Fibroblast of lung (primary cell): Measurements from ENCODE around the gene CRAMP1. TPM values are rescaled to one million over a fixed set of nuclear protein-coding genes. Genes with fewer than 3 reads are reported as not detected.

Experiments used
- DNase-seq, 2 donors: peaks; one replicate each; pipeline versions ENCODE4 v3.0.0 to v3.0.0-alpha.2; 2010; ENCODE audit warnings: low read depth in 2 of 2
- H2AFZ ChIP-seq: 2 replicates; pipeline ENCODE4 v1.5.1; 2012; ENCODE audit warnings: low read length, control low read depth, inconsistent platforms
- H3K27ac ChIP-seq: 2 replicates; pipeline ENCODE4 v1.5.1; 2011; ENCODE audit warnings: low read length, control low read depth; ENCODE audit not compliant: insufficient read depth
- H3K27me3 ChIP-seq: 2 replicates; pipeline ENCODE4 v1.5.1; 2011; ENCODE audit warnings: mild to moderate bottlenecking, low read length; ENCODE audit not compliant: control insufficient read depth, insufficient read depth
- H3K36me3 ChIP-seq: 2 replicates; pipeline ENCODE4 v1.5.1; 2011; ENCODE audit warnings: low read length; ENCODE audit not compliant: control insufficient read depth, insufficient read depth
- H3K4me1 ChIP-seq: 2 replicates; pipeline ENCODE4 v1.5.1; 2011; ENCODE audit warnings: low read length; ENCODE audit not compliant: control insufficient read depth, insufficient read depth; ENCODE audit errors: extremely low read depth
- H3K4me2 ChIP-seq: 2 replicates; pipeline ENCODE4 v1.5.1; 2011; ENCODE audit warnings: low read length, control low read depth; ENCODE audit not compliant: insufficient read depth; ENCODE audit errors: extremely low read depth
- H3K4me3 ChIP-seq, 4 experiments: fragments of 200-600 bp in 1 of 4; sonication (generic) in 1 of 4; replicated peaks in 1 of 4; 2 replicates each; pipeline ENCODE4 v1.5.1; 2011 to 2016; ENCODE audit warnings: low read length in 4 of 4, low read depth in 3 of 4, mild to moderate bottlenecking in 3 of 4, control low read depth in 2 of 4, inconsistent platforms in 1 of 4, mixed read lengths in 1 of 4; ENCODE audit not compliant: insufficient read depth in 1 of 4; ENCODE audit errors: control extremely low read depth in 1 of 4
- H3K79me2 ChIP-seq: 2 replicates; pipeline ENCODE4 v1.5.1; 2012; ENCODE audit warnings: mild to moderate bottlenecking, low read length, inconsistent platforms; ENCODE audit not compliant: control insufficient read depth, insufficient read depth
- H3K9ac ChIP-seq: 2 replicates; pipeline ENCODE4 v1.5.1; 2011; ENCODE audit warnings: mild to moderate bottlenecking, low read length, control low read depth; ENCODE audit not compliant: insufficient read depth
- H3K9me3 ChIP-seq: 2 replicates; pipeline ENCODE4 v1.5.1; 2012; ENCODE audit warnings: low read depth, low read length; ENCODE audit not compliant: control insufficient read depth, insufficient read depth
- H4K20me1 ChIP-seq: 2 replicates; pipeline ENCODE4 v1.5.1; 2011; ENCODE audit warnings: low read length; ENCODE audit not compliant: control insufficient read depth, insufficient read depth; ENCODE audit errors: extremely low read depth
- CTCF ChIP-seq, 2 donors: IDR thresholded peaks in 1 of 2; conservative IDR thresholded peaks in 1 of 2; 1 replicate in 1 of 2; 2 replicates in 1 of 2; pipeline ENCODE4 v1.5.1; 2011 to 2012; ENCODE audit warnings: low read length in 2 of 2, control low read depth in 1 of 2, inconsistent platforms in 1 of 2, low read depth in 1 of 2, mild to moderate bottlenecking in 1 of 2
- EZH2 ChIP-seq: IDR thresholded peaks from 2 replicates; pipeline ENCODE4 v1.5.1; 2012; ENCODE audit warnings: low read length, control low read depth, mild to moderate bottlenecking; ENCODE audit errors: missing control alignments
- polyA plus RNA-seq, 2 donors: library from polyadenylated mRNA; depleted of rRNA in 1 of 2; stranded (reverse) in 1 of 2; unstranded in 1 of 2; fragments of >200 nt; gene quantifications; 2 replicates each; pipeline ENCODE4 v1.2.1, GENCODE V29; 2011 to 2012; ENCODE audit warnings: missing spikeins in 1 of 2
- total RNA-seq: library from RNA; depleted of rRNA; stranded (reverse); fragments of >200 nt; gene quantifications from 2 replicates; pipeline ENCODE4 v1.2.1, GENCODE V29; 2014

Gene CRAMP1
- total and polyA plus RNA-seq, 2 donors (not counting 1 experiment from before 2014, with no cell fraction given), result 6.2 to 7.8 TPM

- no peak for TF ChIP-seq CTCF (conservative IDR thresholded peaks at IDR 0.05 in 1 of 2, IDR thresholded peaks at IDR 0.05 in 1 of 2; ENCODE audit: low read depth in 1 of 2, low read length in 2 of 2)
- TF ChIP-seq EZH2, result no peak
- Histone ChIP-seq H3K9ac (no peak overlapping the region), H3K9me3 (no peaks in the 10 kb centered on the region), H3K27ac (no peak overlapping the region), H3K4me3 (no peak overlapping the region), H2AFZ (no peak overlapping the region), H3K79me2 (peaks cover 9% of the 10 kb centered on the region), H3K36me3 (peaks cover 28% of the 10 kb centered on the region), H3K27me3 (no peaks in the 10 kb centered on the region), H4K20me1 (peaks cover 2% of the 10 kb centered on the region), H3K4me2 (no peak overlapping the region), H3K4me1 (no peaks in the 10 kb centered on the region)
- no peak for DNase-seq
These were observed 25.4 kb downstream of the CRAMP1 start for GRCh38 chr16:1637526-1637925.

- Histone ChIP-seq H3K4me1 (no peaks in the 10 kb centered on the region), H2AFZ (no peak overlapping the region), H3K9ac (no peak overlapping the region), H3K27me3 (no peaks in the 10 kb centered on the region), H3K36me3 (peaks cover 22% of the 10 kb centered on the region), H3K79me2 (peaks cover 9% of the 10 kb centered on the region), H3K4me3 (no peak overlapping the region), H3K27ac (no peak overlapping the region), H3K9me3 (no peaks in the 10 kb centered on the region), H3K4me2 (no peak overlapping the region), H4K20me1 (peaks cover 2% of the 10 kb centered on the region)
- DNase-seq, result no peak
- TF ChIP-seq CTCF (conservative IDR thresholded peaks at IDR 0.05 in 1 of 2, IDR thresholded peaks at IDR 0.05 in 1 of 2; ENCODE audit: low read depth in 1 of 2, low read length in 2 of 2), result no peak
- TF ChIP-seq EZH2, result no peak
These were observed 26.6 kb downstream of the CRAMP1 start for GRCh38 chr16:1638757-1639156.

- Histone ChIP-seq H2AFZ (no peak overlapping the region), H3K36me3 (peaks cover 22% of the 10 kb centered on the region), H3K4me2 (no peak overlapping the region), H3K9me3 (no peaks in the 10 kb centered on the region), H3K4me3 (no peak overlapping the region), H3K79me2 (peaks cover 8% of the 10 kb centered on the region), H3K27ac (no peak overlapping the region), H3K27me3 (no peaks in the 10 kb centered on the region), H3K4me1 (no peaks in the 10 kb centered on the region), H3K9ac (no peak overlapping the region), H4K20me1 (peaks cover 2% of the 10 kb centered on the region)
- TF ChIP-seq CTCF (conservative IDR thresholded peaks at IDR 0.05 in 1 of 2, IDR thresholded peaks at IDR 0.05 in 1 of 2; ENCODE audit: low read depth in 1 of 2, low read length in 2 of 2) (no peak), EZH2 (no peak)
- no peak for DNase-seq
These were observed 27.1 kb downstream of the CRAMP1 start for GRCh38 chr16:1639282-1639681.
